ENCODE results near the gene KCMF1.
"Not testable (repeated sequence)": the region's sequence is repeated elsewhere in the genome, so short reads cannot be mapped to it uniquely, and the experiment has no call there.

The KCMF1 gene

GRCh38 chr2:84940831-84941412, 30.0 kb upstream of the KCMF1 start:
- DNase-seq = no peak
- no peak overlapping the region for H3K4me3 ChIP-seq (ENCODE audit: low read depth, low read length)
- no peaks in the 10 kb centered on the region for H3K36me3 ChIP-seq
- no peak overlapping the region for H3K27ac ChIP-seq
- no peaks in the 10 kb centered on the region for H3K27me3 ChIP-seq (ENCODE audit: insufficient read depth, low read depth, severe bottlenecking)
- H3K9me3 ChIP-seq (ENCODE audit: severe bottlenecking) = no peaks in the 10 kb centered on the region
- no peak for TF ChIP-seq CTCF (IDR thresholded peaks at IDR 0.05; ENCODE audit: low read depth, low read length)

- Histone ChIP-seq H3K36me3 (no peaks in the 10 kb centered on the region), H3K4me3 (ENCODE audit: low read depth, low read length) (no peak overlapping the region), H3K9me3 (ENCODE audit: severe bottlenecking) (no peaks in the 10 kb centered on the region), H3K27me3 (ENCODE audit: insufficient read depth, low read depth, severe bottlenecking) (no peaks in the 10 kb centered on the region), H3K27ac (no peak overlapping the region)
- no peak for TF ChIP-seq CTCF (IDR thresholded peaks at IDR 0.05; ENCODE audit: low read depth, low read length)
- no peak for DNase-seq
These were observed 28.8 kb upstream of the KCMF1 start for GRCh38 chr2:84942166-84942565.

- Histone ChIP-seq H3K27me3 (ENCODE audit: insufficient read depth, low read depth, severe bottlenecking) (no peaks in the 10 kb centered on the region), H3K9me3 (ENCODE audit: severe bottlenecking) (no peaks in the 10 kb centered on the region), H3K27ac (no peak overlapping the region), H3K36me3 (no peaks in the 10 kb centered on the region), H3K4me3 (ENCODE audit: low read depth, low read length) (no peak overlapping the region)
- no peak for DNase-seq
- TF ChIP-seq CTCF (IDR thresholded peaks at IDR 0.05; ENCODE audit: low read depth, low read length) = no peak
These were observed 28.0 kb upstream of the KCMF1 start for GRCh38 chr2:84942964-84943421.

GRCh38 chr2:84944295-84944909, 26.6 kb upstream of the KCMF1 start:
- Histone ChIP-seq H3K9me3 (ENCODE audit: severe bottlenecking) (no peaks in the 10 kb centered on the region), H3K4me3 (ENCODE audit: low read depth, low read length) (no peak overlapping the region), H3K36me3 (no peaks in the 10 kb centered on the region), H3K27ac (no peak overlapping the region), H3K27me3 (ENCODE audit: insufficient read depth, low read depth, severe bottlenecking) (no peaks in the 10 kb centered on the region)
- DNase-seq = no peak
- no peak for TF ChIP-seq CTCF (IDR thresholded peaks at IDR 0.05; ENCODE audit: low read depth, low read length)

GRCh38 chr2:84945838-84946203, 25.1 kb upstream of the KCMF1 start:
- H3K27me3 ChIP-seq (ENCODE audit: insufficient read depth, low read depth, severe bottlenecking); H3K9me3 ChIP-seq (ENCODE audit: severe bottlenecking); H3K36me3 ChIP-seq; DNase-seq; H3K27ac ChIP-seq; H3K4me3 ChIP-seq (ENCODE audit: low read depth, low read length): not testable (repeated sequence)

GRCh38 chr2:84946204-84947009, 24.6 kb upstream of the KCMF1 start:
- Histone ChIP-seq H3K27me3 (ENCODE audit: insufficient read depth, low read depth, severe bottlenecking) (no peaks in the 10 kb centered on the region), H3K4me3 (ENCODE audit: low read depth, low read length) (no peak overlapping the region), H3K36me3 (no peaks in the 10 kb centered on the region), H3K27ac (no peak overlapping the region), H3K9me3 (ENCODE audit: severe bottlenecking) (no peaks in the 10 kb centered on the region)
- DNase-seq = no peak
- no peak for TF ChIP-seq CTCF (IDR thresholded peaks at IDR 0.05; ENCODE audit: low read depth, low read length)

All from WERI-Rb-1 (cell line).